ENCODE data around the gene ZNF550. TPM values are rescaled to one million over a fixed set of nuclear protein-coding genes. Genes with fewer than 3 reads are reported as not detected.

Gene ZNF550
- total and polyA plus RNA-seq, 10 of the 15 experiments (the other 5 are each of a cell fraction or from before 2014, with no cell fraction given), result 2.6 to 14.0 (median 7.4) TPM

DNA sequence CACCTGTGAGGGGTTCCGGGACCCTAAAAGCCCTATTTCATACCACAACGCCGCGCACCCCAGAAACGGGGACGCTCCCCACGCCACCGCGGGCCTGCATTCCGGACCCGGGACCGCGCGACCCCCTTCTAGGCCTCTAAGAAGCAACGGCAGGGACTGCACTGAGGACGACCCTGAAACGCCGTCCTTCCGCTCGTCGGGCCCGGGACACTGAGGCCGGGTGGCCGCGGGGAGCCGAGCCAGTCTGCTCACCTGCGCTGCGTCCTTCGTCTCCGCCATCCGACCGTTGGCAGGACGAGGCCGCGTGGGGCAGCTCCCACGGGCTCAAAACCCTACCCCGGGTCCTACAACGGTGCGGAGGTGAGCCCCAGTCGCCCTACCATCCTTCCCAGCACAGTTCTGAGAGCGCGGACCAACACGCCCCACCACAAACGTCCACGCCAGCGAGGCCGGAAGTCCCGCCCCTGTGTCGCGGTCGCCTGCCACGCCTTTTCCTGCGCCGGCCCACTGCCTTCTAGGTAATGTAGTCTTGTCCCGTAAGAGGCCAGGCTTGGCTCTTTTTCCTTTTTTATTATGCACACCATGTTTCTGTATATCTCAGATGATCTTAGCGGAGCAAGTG lies at the start of gene ZNF550 (continued):
- TF ChIP-seq, protein P1, sequence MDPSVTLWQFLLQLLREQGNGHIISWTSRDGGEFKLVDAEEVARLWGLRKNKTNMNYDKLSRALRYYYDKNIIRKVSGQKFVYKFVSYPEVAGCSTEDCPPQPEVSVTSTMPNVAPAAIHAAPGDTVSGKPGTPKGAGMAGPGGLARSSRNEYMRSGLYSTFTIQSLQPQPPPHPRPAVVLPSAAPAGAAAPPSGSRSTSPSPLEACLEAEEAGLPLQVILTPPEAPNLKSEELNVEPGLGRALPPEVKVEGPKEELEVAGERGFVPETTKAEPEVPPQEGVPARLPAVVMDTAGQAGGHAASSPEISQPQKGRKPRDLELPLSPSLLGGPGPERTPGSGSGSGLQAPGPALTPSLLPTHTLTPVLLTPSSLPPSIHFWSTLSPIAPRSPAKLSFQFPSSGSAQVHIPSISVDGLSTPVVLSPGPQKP (IDR thresholded peaks at IDR 0.05; ENCODE audit: low read depth, low read length), result no peak
- TF ChIP-seq RCOR1 (conservative IDR thresholded peaks at IDR 0.05; ENCODE audit: low read depth, low read length), result no peak
- no peak for TF ChIP-seq EP300 (IDR thresholded peaks at IDR 0.05; ENCODE audit: borderline replicate concordance in 1 of 2, control insufficient read depth in 1 of 2, low read depth in 2 of 2, low read length in 2 of 2)
- peak; percentile 86 for TF ChIP-seq SIX5 (IDR thresholded peaks at IDR 0.05; ENCODE audit: low read depth, low read length, severe bottlenecking)
- TF ChIP-seq, protein P2, sequence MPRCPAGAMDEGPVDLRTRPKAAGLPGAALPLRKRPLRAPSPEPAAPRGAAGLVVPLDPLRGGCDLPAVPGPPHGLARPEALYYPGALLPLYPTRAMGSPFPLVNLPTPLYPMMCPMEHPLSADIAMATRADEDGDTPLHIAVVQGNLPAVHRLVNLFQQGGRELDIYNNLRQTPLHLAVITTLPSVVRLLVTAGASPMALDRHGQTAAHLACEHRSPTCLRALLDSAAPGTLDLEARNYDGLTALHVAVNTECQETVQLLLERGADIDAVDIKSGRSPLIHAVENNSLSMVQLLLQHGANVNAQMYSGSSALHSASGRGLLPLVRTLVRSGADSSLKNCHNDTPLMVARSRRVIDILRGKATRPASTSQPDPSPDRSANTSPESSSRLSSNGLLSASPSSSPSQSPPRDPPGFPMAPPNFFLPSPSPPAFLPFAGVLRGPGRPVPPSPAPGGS (IDR thresholded peaks at IDR 0.05; ENCODE audit: borderline replicate concordance, insufficient read depth, low read depth, low read length, poor library complexity, severe bottlenecking), result no peak
- TF ChIP-seq LARP7 (IDR thresholded peaks at IDR 0.05), result peak; percentile 59; the same call in 1 of the 2 replicates
- TF ChIP-seq ZNF622 (IDR thresholded peaks at IDR 0.05), result no peak
- 0 out of 4 replicates have a peak, but pooled peaks of 1 of the 2 experiments have one; percentile 44 for TF ChIP-seq SRF (IDR thresholded peaks at IDR 0.05; ENCODE audit: low read depth in 2 of 2, low read length in 2 of 2)
- no peak for TF ChIP-seq SMC3 (IDR thresholded peaks at IDR 0.05; ENCODE audit: borderline replicate concordance, low read length)
- no peak for TF ChIP-seq CEBPB (IDR thresholded peaks at IDR 0.05; ENCODE audit: borderline replicate concordance in 1 of 2, low read depth in 2 of 2, low read length in 2 of 2)
- no peak for TF ChIP-seq PAX5 (IDR thresholded peaks at IDR 0.05; ENCODE audit: borderline replicate concordance, low read depth, low read length)
- TF ChIP-seq IRF3 (IDR thresholded peaks at IDR 0.05), result no peak
- TF ChIP-seq, protein P3, sequence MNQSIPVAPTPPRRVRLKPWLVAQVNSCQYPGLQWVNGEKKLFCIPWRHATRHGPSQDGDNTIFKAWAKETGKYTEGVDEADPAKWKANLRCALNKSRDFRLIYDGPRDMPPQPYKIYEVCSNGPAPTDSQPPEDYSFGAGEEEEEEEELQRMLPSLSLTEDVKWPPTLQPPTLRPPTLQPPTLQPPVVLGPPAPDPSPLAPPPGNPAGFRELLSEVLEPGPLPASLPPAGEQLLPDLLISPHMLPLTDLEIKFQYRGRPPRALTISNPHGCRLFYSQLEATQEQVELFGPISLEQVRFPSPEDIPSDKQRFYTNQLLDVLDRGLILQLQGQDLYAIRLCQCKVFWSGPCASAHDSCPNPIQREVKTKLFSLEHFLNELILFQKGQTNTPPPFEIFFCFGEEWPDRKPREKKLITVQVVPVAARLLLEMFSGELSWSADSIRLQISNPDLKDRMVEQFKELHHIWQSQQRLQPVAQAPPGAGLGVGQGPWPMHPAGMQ (IDR thresholded peaks at IDR 0.05; ENCODE audit: borderline replicate concordance), result no peak
- no peak for TF ChIP-seq FOS (IDR thresholded peaks at IDR 0.05; ENCODE audit: borderline replicate concordance, extremely low read depth, insufficient read length)
- 0 out of 2 replicates have a peak, but pooled peaks have one; percentile 26 for TF ChIP-seq SMAD5 (IDR thresholded peaks at IDR 0.05; ENCODE audit: low read depth)
- peak; percentile 96 for TF ChIP-seq CREM (IDR thresholded peaks at IDR 0.05; ENCODE audit: low read depth)
- TF ChIP-seq YBX1 (IDR thresholded peaks at IDR 0.05), result no peak
- TF ChIP-seq SUPT20H (IDR thresholded peaks at IDR 0.05; ENCODE audit: borderline replicate concordance, control insufficient read depth, low read depth, low read length), result no peak
- no peak for TF ChIP-seq NFYB (IDR thresholded peaks at IDR 0.05; ENCODE audit: insufficient read depth, low read depth, low read length)
- TF ChIP-seq POLR2AphosphoS2 (IDR thresholded peaks at IDR 0.05; ENCODE audit: low read depth, low read length), result peak; percentile 66; the same call in 1 of the 2 replicates
- TF ChIP-seq, protein P4, sequence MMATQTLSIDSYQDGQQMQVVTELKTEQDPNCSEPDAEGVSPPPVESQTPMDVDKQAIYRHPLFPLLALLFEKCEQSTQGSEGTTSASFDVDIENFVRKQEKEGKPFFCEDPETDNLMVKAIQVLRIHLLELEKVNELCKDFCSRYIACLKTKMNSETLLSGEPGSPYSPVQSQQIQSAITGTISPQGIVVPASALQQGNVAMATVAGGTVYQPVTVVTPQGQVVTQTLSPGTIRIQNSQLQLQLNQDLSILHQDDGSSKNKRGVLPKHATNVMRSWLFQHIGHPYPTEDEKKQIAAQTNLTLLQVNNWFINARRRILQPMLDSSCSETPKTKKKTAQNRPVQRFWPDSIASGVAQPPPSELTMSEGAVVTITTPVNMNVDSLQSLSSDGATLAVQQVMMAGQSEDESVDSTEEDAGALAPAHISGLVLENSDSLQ (IDR thresholded peaks at IDR 0.05), result peak; percentile 64; the same call in 1 of the 2 replicates
- TF ChIP-seq MAX (IDR thresholded peaks at IDR 0.05; ENCODE audit: low read depth, low read length), result peak; percentile 48; the same call in 1 of the 2 replicates
- no peak for TF ChIP-seq SPI1 (IDR thresholded peaks at IDR 0.05; ENCODE audit: borderline replicate concordance, insufficient read depth, low read depth, low read length)
- TF ChIP-seq ESRRA (IDR thresholded peaks at IDR 0.05; ENCODE audit: low read length), result no peak
